ENCODE measurements around the gene DCTPP1.

DNA sequence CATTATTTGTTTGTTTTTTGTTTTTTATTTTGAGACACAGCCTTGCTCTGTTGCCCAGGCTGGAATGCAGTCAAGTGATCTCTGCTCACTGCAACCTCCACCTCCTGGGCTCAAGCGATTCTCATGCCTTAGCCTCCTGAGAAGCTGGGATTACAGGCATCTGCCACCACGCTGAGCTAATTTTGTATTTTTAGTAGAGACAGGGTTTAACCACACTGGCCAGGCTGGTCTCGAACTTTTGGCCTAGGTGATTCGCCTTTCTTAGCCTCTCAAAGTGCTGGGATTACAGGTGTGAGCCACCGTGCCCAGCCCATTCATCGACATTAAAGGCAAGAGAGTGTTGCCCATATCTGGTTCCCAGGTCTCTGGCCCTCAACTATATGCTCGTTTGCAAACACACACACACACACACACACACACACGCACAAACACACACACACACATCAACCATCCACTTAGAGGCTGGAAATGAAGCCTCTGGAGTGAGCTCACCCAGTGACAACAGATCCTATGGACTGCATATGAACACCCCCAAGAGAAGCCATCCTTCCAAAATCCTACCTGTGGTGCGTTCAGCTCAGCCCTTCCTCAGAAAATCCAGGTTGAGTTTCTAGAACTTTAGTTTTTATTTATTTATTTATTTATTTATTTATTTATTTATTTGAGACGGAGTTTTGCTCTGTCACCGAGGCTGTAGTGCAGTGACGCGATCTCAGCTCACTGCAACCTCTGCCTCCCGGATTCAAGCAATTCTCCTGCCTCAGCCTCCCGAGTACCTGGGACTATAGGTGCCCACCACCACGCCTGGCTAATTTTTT lies 28.1 kb upstream of the DCTPP1 start:
- TF ChIP-seq, protein P1, sequence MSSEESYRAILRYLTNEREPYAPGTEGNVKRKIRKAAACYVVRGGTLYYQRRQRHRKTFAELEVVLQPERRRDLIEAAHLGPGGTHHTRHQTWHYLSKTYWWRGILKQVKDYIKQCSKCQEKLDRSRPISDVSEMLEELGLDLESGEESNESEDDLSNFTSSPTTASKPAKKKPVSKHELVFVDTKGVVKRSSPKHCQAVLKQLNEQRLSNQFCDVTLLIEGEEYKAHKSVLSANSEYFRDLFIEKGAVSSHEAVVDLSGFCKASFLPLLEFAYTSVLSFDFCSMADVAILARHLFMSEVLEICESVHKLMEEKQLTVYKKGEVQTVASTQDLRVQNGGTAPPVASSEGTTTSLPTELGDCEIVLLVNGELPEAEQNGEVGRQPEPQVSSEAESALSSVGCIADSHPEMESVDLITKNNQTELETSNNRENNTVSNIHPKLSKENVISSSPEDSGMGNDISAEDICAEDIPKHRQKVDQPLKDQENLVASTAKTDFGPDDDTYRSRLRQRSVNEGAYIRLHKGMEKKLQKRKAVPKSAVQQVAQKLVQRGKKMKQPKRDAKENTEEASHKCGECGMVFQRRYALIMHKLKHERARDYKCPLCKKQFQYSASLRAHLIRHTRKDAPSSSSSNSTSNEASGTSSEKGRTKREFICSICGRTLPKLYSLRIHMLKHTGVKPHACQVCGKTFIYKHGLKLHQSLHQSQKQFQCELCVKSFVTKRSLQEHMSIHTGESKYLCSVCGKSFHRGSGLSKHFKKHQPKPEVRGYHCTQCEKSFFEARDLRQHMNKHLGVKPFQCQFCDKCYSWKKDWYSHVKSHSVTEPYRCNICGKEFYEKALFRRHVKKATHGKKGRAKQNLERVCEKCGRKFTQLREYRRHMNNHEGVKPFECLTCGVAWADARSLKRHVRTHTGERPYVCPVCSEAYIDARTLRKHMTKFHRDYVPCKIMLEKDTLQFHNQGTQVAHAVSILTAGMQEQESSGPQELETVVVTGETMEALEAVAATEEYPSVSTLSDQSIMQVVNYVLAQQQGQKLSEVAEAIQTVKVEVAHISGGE (tag by site-specific recombination; conservative IDR thresholded peaks at IDR 0.05; ENCODE audit: low read depth): peak; percentile 65
- TF ChIP-seq, protein P2, sequence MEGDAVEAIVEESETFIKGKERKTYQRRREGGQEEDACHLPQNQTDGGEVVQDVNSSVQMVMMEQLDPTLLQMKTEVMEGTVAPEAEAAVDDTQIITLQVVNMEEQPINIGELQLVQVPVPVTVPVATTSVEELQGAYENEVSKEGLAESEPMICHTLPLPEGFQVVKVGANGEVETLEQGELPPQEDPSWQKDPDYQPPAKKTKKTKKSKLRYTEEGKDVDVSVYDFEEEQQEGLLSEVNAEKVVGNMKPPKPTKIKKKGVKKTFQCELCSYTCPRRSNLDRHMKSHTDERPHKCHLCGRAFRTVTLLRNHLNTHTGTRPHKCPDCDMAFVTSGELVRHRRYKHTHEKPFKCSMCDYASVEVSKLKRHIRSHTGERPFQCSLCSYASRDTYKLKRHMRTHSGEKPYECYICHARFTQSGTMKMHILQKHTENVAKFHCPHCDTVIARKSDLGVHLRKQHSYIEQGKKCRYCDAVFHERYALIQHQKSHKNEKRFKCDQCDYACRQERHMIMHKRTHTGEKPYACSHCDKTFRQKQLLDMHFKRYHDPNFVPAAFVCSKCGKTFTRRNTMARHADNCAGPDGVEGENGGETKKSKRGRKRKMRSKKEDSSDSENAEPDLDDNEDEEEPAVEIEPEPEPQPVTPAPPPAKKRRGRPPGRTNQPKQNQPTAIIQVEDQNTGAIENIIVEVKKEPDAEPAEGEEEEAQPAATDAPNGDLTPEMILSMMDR (tag by site-specific recombination; IDR thresholded peaks at IDR 0.05): no peak
- TF ChIP-seq ZBTB48 (tag by site-specific recombination; IDR thresholded peaks at IDR 0.05) (no peak), ZFP41 (tag by site-specific recombination; IDR thresholded peaks at IDR 0.05; ENCODE audit: borderline replicate concordance) (no peak), ZNF292 (tag by site-specific recombination; IDR thresholded peaks at IDR 0.05; ENCODE audit: borderline replicate concordance, low read depth) (no peak), ZNF184 (tag by site-specific recombination; IDR thresholded peaks at IDR 0.05) (no peak), ZNF660 (tag by site-specific recombination; IDR thresholded peaks at IDR 0.05) (no peak), ZBTB8A (tag by site-specific recombination; IDR thresholded peaks at IDR 0.05) (peak; percentile 64; the same call in 1 of the 2 replicates), KLF1 (tag by site-specific recombination; IDR thresholded peaks at IDR 0.05) (no peak)
- TF ChIP-seq, protein P3, sequence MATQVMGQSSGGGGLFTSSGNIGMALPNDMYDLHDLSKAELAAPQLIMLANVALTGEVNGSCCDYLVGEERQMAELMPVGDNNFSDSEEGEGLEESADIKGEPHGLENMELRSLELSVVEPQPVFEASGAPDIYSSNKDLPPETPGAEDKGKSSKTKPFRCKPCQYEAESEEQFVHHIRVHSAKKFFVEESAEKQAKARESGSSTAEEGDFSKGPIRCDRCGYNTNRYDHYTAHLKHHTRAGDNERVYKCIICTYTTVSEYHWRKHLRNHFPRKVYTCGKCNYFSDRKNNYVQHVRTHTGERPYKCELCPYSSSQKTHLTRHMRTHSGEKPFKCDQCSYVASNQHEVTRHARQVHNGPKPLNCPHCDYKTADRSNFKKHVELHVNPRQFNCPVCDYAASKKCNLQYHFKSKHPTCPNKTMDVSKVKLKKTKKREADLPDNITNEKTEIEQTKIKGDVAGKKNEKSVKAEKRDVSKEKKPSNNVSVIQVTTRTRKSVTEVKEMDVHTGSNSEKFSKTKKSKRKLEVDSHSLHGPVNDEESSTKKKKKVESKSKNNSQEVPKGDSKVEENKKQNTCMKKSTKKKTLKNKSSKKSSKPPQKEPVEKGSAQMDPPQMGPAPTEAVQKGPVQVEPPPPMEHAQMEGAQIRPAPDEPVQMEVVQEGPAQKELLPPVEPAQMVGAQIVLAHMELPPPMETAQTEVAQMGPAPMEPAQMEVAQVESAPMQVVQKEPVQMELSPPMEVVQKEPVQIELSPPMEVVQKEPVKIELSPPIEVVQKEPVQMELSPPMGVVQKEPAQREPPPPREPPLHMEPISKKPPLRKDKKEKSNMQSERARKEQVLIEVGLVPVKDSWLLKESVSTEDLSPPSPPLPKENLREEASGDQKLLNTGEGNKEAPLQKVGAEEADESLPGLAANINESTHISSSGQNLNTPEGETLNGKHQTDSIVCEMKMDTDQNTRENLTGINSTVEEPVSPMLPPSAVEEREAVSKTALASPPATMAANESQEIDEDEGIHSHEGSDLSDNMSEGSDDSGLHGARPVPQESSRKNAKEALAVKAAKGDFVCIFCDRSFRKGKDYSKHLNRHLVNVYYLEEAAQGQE (tag by site-specific recombination; IDR thresholded peaks at IDR 0.05): peak; percentile 74
- TF ChIP-seq, protein P4, sequence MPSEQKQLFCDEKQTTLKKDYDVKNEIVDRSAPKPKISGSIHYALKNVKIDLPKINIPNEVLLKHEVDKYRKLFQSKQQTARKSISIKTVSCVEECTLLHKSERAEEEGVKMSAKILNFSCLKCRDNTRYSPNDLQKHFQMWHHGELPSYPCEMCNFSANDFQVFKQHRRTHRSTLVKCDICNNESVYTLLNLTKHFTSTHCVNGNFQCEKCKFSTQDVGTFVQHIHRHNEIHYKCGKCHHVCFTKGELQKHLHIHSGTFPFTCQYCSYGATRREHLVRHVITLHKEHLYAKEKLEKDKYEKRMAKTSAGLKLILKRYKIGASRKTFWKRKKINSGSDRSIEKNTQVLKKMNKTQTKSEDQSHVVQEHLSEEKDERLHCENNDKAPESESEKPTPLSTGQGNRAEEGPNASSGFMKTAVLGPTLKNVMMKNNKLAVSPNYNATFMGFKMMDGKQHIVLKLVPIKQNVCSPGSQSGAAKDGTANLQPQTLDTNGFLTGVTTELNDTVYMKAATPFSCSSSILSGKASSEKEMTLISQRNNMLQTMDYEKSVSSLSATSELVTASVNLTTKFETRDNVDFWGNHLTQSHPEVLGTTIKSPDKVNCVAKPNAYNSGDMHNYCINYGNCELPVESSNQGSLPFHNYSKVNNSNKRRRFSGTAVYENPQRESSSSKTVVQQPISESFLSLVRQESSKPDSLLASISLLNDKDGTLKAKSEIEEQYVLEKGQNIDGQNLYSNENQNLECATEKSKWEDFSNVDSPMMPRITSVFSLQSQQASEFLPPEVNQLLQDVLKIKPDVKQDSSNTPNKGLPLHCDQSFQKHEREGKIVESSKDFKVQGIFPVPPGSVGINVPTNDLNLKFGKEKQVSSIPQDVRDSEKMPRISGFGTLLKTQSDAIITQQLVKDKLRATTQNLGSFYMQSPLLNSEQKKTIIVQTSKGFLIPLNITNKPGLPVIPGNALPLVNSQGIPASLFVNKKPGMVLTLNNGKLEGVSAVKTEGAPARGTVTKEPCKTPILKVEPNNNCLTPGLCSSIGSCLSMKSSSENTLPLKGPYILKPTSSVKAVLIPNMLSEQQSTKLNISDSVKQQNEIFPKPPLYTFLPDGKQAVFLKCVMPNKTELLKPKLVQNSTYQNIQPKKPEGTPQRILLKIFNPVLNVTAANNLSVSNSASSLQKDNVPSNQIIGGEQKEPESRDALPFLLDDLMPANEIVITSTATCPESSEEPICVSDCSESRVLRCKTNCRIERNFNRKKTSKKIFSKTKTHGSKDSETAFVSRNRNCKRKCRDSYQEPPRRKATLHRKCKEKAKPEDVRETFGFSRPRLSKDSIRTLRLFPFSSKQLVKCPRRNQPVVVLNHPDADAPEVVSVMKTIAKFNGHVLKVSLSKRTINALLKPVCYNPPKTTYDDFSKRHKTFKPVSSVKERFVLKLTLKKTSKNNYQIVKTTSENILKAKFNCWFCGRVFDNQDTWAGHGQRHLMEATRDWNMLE (tag by site-specific recombination; conservative IDR thresholded peaks at IDR 0.05; ENCODE audit: low read depth): peak; percentile 91
- TF ChIP-seq, protein P5, sequence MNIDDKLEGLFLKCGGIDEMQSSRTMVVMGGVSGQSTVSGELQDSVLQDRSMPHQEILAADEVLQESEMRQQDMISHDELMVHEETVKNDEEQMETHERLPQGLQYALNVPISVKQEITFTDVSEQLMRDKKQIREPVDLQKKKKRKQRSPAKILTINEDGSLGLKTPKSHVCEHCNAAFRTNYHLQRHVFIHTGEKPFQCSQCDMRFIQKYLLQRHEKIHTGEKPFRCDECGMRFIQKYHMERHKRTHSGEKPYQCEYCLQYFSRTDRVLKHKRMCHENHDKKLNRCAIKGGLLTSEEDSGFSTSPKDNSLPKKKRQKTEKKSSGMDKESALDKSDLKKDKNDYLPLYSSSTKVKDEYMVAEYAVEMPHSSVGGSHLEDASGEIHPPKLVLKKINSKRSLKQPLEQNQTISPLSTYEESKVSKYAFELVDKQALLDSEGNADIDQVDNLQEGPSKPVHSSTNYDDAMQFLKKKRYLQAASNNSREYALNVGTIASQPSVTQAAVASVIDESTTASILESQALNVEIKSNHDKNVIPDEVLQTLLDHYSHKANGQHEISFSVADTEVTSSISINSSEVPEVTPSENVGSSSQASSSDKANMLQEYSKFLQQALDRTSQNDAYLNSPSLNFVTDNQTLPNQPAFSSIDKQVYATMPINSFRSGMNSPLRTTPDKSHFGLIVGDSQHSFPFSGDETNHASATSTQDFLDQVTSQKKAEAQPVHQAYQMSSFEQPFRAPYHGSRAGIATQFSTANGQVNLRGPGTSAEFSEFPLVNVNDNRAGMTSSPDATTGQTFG (tag by site-specific recombination; IDR thresholded peaks at IDR 0.05; ENCODE audit: borderline replicate concordance): no peak
